ENCODE measurements around the gene ARHGAP32.
"Not testable (repeated sequence)": the region's sequence is repeated elsewhere in the genome, so short reads cannot be mapped to it uniquely, and the experiment has no call there.

ARHGAP32 gene

DNA sequence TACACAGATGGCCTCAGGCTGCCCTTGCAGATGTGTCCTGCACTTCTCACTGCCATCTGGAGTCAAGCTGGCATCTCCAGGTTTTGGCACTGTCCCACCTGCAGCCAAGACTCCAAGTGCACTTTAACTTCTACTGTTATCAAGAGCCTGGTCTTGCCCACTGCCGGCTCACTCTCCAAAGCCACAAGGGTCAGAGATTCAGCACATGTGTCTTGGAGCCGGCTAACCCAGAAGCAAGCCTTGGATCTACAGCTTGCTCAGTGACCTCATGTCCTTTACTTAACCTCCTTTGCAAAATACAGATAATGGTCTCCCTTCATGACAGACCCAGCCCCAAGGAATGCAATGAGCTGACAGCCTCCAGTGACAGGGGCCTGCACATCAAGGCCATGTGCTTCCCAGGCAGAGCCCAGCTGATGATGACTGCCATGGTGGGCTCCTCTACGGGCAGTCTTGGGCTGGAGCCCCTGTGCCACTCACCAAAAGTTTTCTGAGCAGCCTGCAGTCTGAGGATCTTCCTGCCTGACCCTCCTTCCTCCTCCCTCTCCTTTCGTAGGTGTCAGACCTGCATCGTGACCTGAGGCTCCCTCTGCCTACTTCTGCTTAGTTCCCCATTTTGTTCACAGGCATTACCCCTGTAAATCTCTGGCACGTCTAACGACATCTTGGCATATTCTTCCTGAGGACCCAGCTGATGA lies 258.5 kb downstream of the ARHGAP32 start:
- no peak for DNase-seq (ENCODE audit: low read depth)

DNA sequence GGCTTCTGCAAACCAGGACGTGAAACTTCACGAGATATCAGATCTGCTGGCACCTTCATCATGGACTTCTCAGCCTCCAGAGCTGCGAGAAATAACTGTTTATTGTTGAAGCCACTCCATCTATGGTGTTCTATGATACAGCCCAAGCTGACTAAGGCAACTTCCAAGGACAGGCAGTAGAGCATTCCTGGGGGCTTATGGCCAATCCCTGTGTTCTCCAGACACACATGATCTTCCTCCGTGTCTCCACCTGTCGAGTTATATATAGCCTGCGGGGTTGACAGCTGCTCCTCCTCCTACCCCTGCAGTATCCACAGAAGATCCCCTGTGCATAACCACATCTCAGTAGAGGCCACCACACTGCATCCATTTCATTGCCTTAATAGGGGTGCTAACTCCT lies 260.5 kb downstream of the ARHGAP32 start:
- no peak for DNase-seq (ENCODE audit: low read depth)

DNA sequence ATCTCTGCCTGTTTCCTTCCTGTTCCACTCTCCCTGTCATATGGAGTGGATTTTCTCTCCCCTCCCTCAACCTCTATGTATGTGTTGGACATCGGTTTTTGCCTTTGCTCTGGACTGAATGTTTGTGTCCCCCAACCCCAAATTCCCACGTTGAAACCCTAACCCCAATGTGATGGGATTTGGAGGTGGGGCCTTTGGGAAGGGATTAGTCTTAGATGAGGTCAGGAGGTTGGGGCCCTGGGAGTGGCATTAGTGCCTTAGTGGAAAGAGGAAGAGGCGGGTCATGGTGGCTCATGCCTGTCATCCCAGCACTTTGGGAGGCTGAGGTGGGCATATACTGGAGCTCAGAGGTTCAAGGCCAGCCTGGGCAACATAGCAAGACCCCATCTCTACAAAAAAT lies 261.1 kb downstream of the ARHGAP32 start:
- no peak for DNase-seq (ENCODE audit: low read depth)

DNA sequence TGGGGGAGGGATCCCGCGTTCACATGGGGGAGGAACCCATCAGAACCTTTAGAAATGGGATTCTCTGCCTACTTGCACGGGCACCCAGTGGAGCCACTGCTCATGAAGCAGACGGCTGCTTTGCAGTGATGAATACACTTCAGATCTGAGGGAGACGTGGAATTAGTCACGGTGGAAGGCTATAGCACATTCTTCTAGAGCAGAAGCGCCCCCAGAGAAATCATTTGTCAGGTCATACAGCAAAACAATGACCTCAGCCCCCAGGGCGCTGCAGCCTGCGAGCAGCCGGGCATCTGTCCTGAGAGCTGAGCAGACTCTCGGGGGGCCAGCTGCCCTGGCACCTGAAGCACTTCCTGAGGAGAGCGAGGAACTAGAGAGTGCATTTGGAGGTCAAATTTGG lies 262.1 kb downstream of the ARHGAP32 start:
- DNase-seq (ENCODE audit: low read depth): no peak

DNA sequence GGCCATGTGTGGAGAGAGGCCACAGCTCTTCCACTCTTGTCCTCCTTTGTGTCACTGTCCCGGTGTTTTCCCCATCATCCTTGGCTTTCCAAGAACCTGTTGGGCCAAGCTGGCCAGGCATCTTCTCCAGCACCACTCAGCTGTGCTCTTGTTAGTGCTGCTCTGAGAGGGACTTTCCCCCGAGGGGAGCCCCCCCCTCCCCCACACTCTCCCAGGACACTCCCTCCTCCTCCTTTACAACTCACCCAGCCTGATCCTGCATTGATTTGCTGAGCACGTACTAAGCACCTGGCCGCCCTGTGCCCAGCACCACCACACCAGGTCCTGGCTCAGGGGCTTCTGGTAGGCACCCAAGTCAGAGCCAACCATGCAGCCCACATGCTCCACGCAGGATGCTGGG lies 262.7 kb downstream of the ARHGAP32 start:
- DNase-seq (ENCODE audit: low read depth): no peak

DNA sequence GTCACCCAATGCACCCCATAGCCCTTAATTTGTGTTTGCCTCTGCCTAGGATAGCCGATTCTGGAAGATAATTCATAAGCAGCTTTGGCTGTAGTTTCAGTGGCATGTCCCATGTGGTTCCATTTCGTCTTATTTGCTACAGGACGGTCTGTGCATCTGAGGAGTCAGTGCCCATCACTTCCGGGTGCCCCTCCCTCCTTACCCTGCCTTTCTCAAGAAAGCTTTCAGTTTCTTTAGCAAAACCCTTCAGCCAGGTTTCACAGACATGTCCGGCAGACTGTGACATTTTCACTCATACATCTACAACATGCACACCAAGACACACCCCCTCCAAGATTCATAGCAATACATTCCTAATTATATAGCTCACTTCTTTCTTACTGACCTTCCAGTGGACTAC lies 263.7 kb downstream of the ARHGAP32 start:
- no peak for DNase-seq (ENCODE audit: low read depth)

DNA sequence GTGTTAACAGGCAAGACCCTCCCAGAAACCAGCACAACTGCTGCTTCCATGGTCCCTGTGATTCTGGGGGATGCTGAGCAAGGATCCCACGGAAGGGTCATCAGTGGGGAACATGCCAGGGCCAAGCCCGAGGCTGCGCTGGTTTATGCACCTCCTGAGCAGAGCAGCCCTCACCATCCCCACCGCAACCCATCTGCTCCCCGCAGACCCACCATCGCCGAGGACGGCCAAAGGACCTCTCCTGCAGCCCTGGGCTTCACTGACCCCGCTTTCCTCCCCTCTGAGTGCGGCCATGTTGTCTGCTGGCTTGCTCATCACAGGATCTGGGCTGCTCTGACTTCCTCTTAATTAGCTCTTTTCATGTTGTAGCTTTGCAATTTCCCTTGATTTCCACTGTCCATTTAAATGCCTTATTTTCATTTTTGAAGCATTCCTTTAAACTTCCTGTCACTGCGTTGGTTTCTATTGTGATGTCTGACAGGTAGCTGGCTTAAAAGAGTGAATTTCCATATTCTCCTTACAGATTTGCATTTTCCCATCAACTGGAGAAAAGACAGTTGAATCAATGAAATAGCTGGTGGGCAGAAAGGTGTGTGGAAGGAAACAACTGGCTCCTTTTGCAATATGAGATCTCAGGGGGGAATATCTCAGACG lies 264.3 kb downstream of the ARHGAP32 start:
- no peak for DNase-seq (ENCODE audit: low read depth)

DNA sequence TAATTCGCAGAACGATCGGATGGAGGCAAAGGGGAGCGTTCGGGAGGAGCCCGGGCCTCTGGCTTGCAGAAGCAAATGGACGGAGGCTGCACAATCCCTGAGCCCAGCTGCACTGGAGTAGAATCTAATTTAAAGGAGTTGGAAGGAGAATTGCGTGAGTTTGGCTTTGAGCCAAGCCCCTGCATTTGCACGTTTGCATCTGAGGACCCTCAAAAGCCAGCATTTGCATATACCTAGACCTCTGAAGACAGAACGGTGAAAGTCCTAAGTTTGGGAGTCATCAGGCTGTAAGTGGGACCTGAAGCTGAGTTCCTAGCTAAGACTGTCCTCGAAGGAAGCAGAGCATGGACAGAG lies 265.0 kb downstream of the ARHGAP32 start:
- DNase-seq (ENCODE audit: low read depth): no peak

DNA sequence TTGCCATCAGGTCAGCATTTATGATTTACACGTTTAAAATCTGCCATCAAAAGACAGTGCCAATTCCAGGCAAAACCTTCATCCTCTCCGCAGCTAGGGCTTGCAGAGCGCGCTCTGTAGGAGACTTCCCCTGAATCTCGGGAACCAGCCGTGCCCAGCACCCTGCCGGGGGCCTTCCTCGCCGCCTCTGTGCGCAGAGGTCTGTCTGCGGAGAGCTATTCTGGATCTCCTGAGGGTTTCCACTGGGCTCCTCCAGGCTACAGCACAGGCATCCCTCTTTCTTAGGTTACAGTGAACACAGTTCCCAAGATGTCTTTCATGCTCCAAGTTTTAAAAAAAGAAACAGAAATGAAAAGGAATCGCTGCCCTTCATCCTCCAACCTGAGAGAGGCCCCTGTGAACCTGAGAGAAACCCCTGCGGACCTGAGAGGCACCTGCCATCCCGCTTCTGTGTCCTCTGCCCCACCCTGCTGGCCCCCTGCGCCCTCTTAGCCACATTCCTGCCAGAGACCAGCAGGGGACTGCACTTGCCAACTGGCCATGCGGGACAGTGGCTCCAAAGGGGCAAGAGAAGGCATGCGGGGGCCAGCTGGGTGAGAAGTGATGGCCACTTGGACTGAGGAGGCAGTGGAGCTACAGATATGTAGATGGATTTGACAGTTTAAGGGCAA lies 265.6 kb downstream of the ARHGAP32 start:
- no peak for DNase-seq (ENCODE audit: low read depth)

DNA sequence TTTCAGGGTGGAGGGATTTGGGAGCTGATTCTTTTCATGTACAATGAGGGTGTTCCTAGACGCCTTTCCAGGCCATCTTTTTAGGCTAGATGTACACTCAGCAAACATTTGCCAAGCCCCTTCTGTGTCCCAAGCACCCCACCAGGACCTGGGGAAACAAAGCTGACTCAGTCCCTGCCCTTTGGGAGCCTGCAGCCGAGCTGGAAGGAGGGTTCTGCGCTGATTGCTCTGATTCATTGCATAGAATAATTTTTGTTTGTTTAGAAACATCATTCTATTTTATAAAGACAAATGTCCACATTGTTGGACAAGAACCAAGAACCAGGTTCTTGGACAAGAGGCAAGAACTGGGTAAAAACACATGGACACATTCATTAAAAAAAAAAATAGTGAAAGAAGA lies 266.1 kb downstream of the ARHGAP32 start:
- DNase-seq (ENCODE audit: low read depth): no peak

DNA sequence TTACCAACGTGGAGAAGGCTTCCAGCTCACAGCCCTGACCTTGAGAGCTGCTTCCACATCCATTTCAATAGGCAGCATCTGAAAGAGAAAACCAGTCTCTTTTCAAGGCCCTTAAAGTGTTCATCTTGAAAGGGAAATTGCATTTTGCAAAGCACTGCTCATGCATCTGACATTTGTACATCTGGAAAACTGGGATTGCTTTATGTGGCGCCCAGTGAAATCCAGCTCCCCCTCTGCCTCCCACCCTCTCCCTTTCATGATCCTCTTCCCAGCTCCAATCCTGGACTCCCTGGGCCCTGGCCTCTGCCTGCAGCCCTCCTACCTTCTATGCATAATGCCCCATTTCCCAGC lies 266.9 kb downstream of the ARHGAP32 start:
- DNase-seq (ENCODE audit: low read depth): no peak

DNA sequence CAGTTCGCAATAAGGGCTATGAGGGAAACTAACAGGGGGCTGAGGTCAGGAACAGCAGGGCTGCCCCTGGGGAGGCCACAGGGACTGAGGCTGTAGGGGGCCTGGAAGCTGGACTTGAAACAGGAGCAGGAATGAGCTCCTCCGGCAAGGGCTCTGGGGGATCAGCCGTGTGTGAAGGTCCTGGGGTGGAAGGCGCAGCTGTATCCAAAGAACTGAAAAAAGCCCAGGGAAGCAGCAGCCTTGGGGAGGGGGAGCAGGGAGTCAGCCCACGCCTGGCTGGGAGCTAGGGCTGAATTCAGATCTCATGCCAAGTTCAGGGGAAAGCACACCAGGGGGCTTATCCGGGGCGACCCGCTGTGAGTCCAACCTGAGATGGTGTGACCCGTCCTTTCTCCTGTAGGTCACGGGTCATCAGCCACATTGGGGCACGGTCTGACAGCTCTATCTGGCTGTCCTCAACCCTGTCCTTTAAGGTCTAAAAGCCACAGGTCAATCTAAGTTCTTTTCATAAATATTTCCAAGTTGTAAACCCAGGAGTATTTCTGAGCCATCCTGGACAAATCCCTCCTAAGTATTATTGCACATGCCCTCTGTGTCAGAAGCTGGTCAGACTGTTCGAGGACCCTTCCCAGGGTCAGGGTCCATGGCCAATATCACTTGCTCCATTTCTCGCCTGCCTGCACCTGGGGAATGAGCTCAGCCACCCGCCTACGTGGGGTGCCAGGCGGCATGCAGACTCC lies 267.4 kb downstream of the ARHGAP32 start:
- DNase-seq (ENCODE audit: low read depth): no peak

DNA sequence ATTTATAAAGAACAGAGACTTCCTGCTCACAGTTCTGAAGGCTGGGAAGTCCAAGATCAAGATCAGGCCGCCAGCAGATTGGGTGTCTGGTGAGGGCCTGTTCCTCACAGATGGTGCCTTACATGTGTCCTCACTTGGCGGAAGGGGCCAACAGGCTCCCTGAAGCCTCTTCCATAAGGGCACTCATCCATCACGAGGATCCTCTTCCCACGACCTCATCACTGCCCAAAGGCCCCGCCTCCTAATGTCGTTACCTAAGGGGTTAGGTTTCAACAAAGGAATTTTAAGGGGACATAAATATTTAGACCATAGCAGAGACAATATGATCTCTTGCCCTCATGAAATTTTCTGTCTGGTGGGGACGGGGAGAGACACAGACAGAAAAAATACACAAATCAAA lies 268.0 kb downstream of the ARHGAP32 start:
- no peak for DNase-seq (ENCODE audit: low read depth)

DNA sequence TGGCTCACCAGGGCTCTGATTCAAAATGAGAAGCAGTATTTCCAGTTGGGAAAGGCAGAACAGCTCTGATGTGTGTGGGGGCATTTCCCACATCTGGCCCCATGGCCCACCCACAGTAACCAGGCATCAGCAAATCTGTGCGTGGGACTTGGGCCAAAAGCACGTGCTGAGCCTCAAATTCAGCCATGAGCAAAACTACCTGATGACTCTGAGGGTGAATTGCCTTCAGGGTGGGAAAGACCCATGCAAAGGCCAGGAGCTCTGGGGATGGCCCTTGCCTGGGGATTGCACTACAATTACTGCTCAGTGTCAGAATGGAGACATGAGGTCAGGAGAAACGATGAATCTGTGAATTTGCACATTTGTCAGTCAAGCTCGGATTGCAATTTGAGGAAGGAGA lies 270.3 kb downstream of the ARHGAP32 start:
- DNase-seq (ENCODE audit: low read depth): no peak

DNA sequence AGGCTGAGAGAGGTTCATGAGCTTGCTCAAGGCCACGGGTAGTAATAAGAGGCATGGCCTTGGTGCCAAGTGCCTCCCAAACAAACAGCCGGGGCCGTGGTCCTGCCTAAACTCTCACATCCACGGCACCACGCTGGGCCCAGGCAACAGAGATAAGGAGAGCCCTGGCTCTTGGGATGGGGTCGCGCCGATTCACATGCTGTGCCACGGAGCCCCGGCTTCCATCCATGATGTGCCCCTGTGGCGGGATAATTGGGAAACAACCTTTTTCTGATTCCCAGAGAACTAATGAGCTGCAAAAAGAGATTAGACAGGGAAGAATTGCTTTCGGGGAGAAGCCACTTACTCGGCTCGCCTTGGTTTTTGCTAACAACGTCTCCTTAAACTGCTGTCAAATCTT lies 271.5 kb downstream of the ARHGAP32 start:
- no peak for DNase-seq (ENCODE audit: low read depth)

DNA sequence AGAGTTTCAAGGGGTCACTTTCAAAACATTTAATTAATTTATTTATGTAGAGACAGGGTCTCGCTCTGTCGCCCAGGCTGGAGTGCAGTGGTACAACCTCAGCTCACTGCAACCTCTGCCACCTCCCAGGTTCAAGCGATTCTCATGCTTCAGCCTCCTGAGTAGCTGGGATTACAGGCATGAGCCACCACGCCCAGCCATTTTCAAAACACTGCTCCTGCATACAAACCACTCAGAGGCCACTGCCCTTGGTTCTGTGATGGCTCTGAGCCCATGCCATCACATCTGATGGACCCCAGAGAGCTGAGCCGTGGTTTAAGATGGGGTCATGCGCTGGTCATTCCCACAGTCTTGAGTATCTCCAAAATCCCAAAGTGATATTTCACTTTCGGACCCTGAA lies 272.5 kb downstream of the ARHGAP32 start:
- DNase-seq (ENCODE audit: low read depth): not testable (repeated sequence)

DNA sequence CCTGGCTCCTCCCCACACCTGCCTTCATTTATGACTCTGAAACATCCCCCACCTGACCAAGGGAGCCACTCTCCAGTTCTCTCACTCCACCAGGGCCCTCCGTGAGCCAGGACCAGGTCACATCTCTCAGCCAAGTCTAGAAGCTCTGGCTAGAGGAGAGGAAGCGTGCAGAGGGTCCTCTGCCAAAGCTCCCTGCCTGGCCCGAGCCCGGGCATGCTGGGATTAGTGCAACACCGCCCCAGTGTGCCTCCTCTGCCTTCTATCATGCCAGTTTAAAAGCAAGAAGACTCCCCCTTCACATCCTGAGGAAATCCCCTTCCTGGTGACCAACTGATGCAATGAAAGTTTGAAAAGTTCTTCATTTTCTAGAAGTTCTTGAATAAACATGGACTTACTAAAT lies 272.9 kb downstream of the ARHGAP32 start:
- no peak for DNase-seq (ENCODE audit: low read depth)

DNA sequence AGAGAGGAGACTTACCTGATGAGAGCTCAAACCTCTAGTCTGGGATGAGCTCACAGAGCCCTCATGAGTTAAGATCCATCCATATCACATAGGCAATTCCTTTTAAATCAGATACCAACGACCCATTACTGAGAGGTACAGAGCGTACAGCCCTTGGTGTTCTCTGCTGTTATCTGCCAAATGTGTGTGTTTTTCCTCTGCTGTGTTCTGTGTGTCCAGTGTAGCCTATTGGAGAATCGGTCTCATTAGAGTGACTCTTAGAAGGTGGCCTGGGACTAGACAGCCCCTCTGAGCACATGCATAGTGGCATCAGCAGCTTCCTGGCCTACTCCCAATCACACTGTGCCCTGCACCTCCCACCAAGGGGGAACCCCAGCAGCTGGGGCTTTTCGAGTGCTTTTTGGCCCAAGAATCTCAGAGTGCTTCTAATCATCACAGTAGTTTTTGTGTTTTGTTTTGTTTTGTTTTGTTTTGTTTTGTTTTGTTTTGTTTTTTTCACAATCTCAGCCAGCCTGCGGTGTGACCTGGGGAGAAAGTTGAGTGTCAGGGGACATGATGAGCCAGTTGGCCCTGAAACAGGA lies 274.9 kb downstream of the ARHGAP32 start:
- no peak for DNase-seq (ENCODE audit: low read depth)

DNA sequence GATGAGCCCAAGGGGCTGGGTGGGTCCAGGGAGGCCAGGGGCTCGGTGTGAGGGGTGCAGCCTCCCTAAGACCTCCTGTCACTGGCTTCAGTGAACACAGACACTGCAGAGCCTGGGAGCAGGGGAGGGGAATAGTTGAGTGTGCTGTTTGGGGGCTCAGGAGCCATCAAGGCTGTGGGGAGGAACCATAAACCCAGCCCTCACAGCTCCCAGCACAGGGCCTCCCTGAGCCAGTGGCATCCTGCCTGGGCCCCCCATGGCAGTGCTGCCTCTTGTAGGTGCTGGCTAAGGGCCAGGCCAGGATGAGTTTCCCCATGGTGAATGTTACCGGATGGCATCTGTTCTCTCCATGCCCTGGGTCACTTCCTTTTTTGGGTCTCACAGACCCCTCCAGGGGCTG lies 275.4 kb downstream of the ARHGAP32 start:
- DNase-seq (ENCODE audit: low read depth): no peak

DNA sequence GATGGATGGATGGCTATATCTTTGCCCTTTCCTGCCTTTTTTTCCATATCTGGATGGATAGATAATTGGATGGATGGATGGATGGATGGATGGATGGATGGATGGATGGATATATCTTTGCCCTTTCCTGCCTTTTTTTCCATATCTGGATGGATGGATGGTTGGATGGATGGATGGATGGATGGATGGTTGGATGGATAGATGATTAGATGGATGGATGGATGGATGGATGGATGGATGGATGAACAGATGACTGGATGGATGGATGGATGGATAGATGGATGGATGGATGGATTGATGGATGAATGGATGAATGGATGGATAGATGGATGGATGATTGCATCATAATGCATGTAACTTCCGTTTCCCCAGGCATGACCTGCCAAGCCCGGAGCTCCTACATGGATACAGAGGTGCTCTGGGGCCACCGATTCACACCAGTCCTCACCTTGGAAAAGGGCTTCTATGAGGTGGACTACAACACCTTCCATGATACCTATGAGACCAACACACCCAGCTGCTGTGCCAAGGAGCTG lies 276.0 kb downstream of the ARHGAP32 start:
- DNase-seq (ENCODE audit: low read depth): no peak

DNA sequence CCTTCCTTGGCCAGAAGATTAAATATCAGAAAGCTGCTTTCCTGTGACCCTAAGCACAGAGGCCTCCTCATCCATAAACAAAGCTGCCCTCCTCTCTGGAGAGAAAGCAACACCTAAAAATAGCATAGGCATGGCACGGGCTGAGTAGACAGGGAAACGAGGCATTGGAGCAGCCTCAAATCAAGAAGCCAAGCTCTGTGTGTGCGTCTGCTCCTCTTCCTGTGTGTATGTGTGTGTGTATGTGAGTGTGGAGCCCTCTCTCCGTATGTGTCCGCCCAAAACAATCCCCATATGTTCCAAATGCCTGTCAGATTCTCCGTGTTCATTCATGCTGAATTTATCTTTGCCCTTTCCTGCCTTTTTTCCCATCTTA lies 277.0 kb downstream of the ARHGAP32 start:
- DNase-seq (ENCODE audit: low read depth): no peak

All from activated T-helper 1 cell treated with Interleukin-2 at 50 U/mL for 16 hours (primary cell).